HepG2 (cell line): ENCODE results near the gene TRIM8. TPM values are rescaled to one million over a fixed set of nuclear protein-coding genes. Genes with fewer than 3 reads are reported as not detected.

ENCODE experiments used
- ATAC-seq: fragments of 200-7000 bp; cut with Tn5 transposase; 3 replicates; pipeline ENCODE4 v1.9.1; 2020; ENCODE audit warnings: mild to moderate bottlenecking, moderate library complexity
- BruUV-seq: library from RNA; stranded (reverse); fragments of 400-500 nt; replicated peaks from 2 replicates; lab custom pipeline; 2021; lab: Mats Ljungman, UMichigan
- CTCF ChIA-PET: fragments of 300-600 bp; formaldehyde crosslinking; extraction: SDS; loops from one replicate; lab custom pipeline; 2021; ENCODE audit warnings: low total read pairs, inconsistent platforms, low intra/inter-chr PET ratio; lab: Yijun Ruan, JAX
- POLR2A ChIA-PET: fragments of 350-600 bp; sonication (Branson Sonifier 250); formaldehyde crosslinking; loops from one replicate; lab custom pipeline; 2020; ENCODE audit warnings: antibody characterized with exemption, inconsistent platforms; lab: Yijun Ruan, JAX
- DNase-seq: peaks from one replicate; pipeline ENCODE4 v3.0.0-alpha.2; 2015; ENCODE audit warnings: low spot score
- FAIRE-seq: peaks from 3 replicates; lab custom pipeline; 2011; peaks lifted over from hg19 to GRCh38; lab: Jason Lieb, UNC
- H2AFZ ChIP-seq: one replicate; pipeline ENCODE4 v1.6.1; 2011; ENCODE audit warnings: low read length, inconsistent platforms
- H3K27ac ChIP-seq: fragments of 300-600 bp; 3 replicates; pipeline ENCODE4 v1.8.0; 2011; ENCODE audit warnings: mixed run types, mild to moderate bottlenecking, mixed read lengths, low read length, inconsistent platforms; ENCODE audit not compliant: insufficient read depth; ENCODE audit errors: extremely low read length
- H3K27me3 ChIP-seq, 2 experiments: fragments of 200-600 bp in 1 of 2; 2 replicates in 1 of 2; 3 replicates in 1 of 2; pipeline versions ENCODE4 v1.6.0 to v1.8.0; 2011; ENCODE audit warnings: low read length in 2 of 2, mild to moderate bottlenecking in 2 of 2, moderate library complexity in 2 of 2, inconsistent platforms in 1 of 2; ENCODE audit not compliant: insufficient read depth in 2 of 2, control insufficient read depth in 1 of 2
- H3K36me3 ChIP-seq, 2 experiments: fragments of 200-600 bp in 1 of 2; replicated peaks in 1 of 2; 2 replicates in 1 of 2; 3 replicates in 1 of 2; pipeline versions ENCODE4 v1.5.1 to v1.8.0; 2011; ENCODE audit warnings: low read length in 2 of 2, inconsistent platforms in 1 of 2; ENCODE audit not compliant: insufficient read depth in 2 of 2, control insufficient read depth in 1 of 2
- H3K4me1 ChIP-seq: 2 replicates; pipeline ENCODE4 v1.5.1; 2012; ENCODE audit warnings: low read length, inconsistent platforms; ENCODE audit not compliant: insufficient read depth
- H3K4me2 ChIP-seq: 2 replicates; pipeline ENCODE4 v1.6.0; 2011; ENCODE audit warnings: low read depth, low read length, inconsistent platforms
- H3K4me3 ChIP-seq, 3 experiments: fragments of 200-600 bp in 1 of 3; sonication (generic), shearing (Covaris generic) in 1 of 3; replicated peaks in 1 of 3; 2 replicates each; pipeline ENCODE4 v1.5.1; 2011 to 2016; ENCODE audit warnings: low read length in 3 of 3, inconsistent platforms in 2 of 3, low read depth in 2 of 3, mild to moderate bottlenecking in 2 of 3, control low read depth in 1 of 3, mixed read lengths in 1 of 3; ENCODE audit not compliant: insufficient read depth in 1 of 3
- H3K79me2 ChIP-seq: one replicate; pipeline ENCODE4 v1.6.1; 2011; ENCODE audit warnings: low read length, inconsistent platforms; ENCODE audit not compliant: insufficient read depth
- H3K9ac ChIP-seq: 2 replicates; pipeline ENCODE4 v1.6.0; 2011; ENCODE audit warnings: mild to moderate bottlenecking, low read depth, low read length, inconsistent platforms; ENCODE audit not compliant: insufficient read depth
- H3K9me3 ChIP-seq: 2 replicates; pipeline ENCODE4 v1.5.1; 2012; ENCODE audit warnings: mild to moderate bottlenecking, low read length
- H4K20me1 ChIP-seq: 2 replicates; pipeline ENCODE4 v1.6.0; 2011; ENCODE audit warnings: inconsistent platforms, mild to moderate bottlenecking, low read length, moderate library complexity; ENCODE audit not compliant: insufficient read depth
- HDAC2 ChIP-seq: sonication (generic); formaldehyde crosslinking; IDR thresholded peaks from 2 replicates; pipeline ENCODE4 v1.4.0; 2020; ENCODE audit warnings: missing genetic modification reagents
- PBX2 ChIP-seq: IDR thresholded peaks from 2 replicates; pipeline ENCODE4 v1.6.1; 2016; ENCODE audit warnings: control low read depth
- RARA ChIP-seq: IDR thresholded peaks from 2 replicates; pipeline ENCODE4 v1.6.1; 2016; ENCODE audit warnings: missing genetic modification reagents, missing compliant biosample characterization
- SRSF4 ChIP-seq: fragments of 200-400 bp; formaldehyde crosslinking; IDR thresholded peaks from one replicate; pipeline ENCODE4 v1.6.1; 2018; ENCODE audit warnings: mild to moderate bottlenecking, low read depth, low read length, moderate library complexity; ENCODE audit not compliant: poor library complexity, severe bottlenecking
- USF2 ChIP-seq, 2 experiments: sonication (generic) in 1 of 2; formaldehyde crosslinking in 1 of 2; IDR thresholded peaks; 2 replicates each; pipeline versions ENCODE4 v1.5.1 to v1.6.1; 2011 to 2020; ENCODE audit warnings: borderline replicate concordance in 1 of 2, low read depth in 1 of 2, low read length in 1 of 2, mild to moderate bottlenecking in 1 of 2, missing genetic modification reagents in 1 of 2, moderate library complexity in 1 of 2
- ZBTB33 ChIP-seq: sonication (generic); formaldehyde crosslinking; IDR thresholded peaks from 2 replicates; pipeline ENCODE4 v1.4.0; 2020; ENCODE audit warnings: missing genetic modification reagents
- ZNF263 ChIP-seq: sonication (generic); formaldehyde crosslinking; IDR thresholded peaks from 2 replicates; pipeline ENCODE4 v1.4.0; 2020; ENCODE audit warnings: missing genetic modification reagents
- ZNF281 ChIP-seq: sonication (generic); formaldehyde crosslinking; IDR thresholded peaks from 2 replicates; pipeline ENCODE4 v1.4.0; 2020; ENCODE audit warnings: missing genetic modification reagents, borderline replicate concordance
- ZNF484 ChIP-seq: sonication (generic); formaldehyde crosslinking; IDR thresholded peaks from 2 replicates; pipeline ENCODE4 v1.5.1; 2020; ENCODE audit warnings: mild to moderate bottlenecking, low read depth, missing genetic modification reagents, borderline replicate concordance
- ZNF687 ChIP-seq: sonication (generic); formaldehyde crosslinking; IDR thresholded peaks from 2 replicates; pipeline ENCODE4 v1.5.1; 2020; ENCODE audit warnings: mild to moderate bottlenecking, missing genetic modification reagents, moderate library complexity
- WGBS: methylation state at CpG from one replicate; pipeline ENCODE4 v1.1.6; 2017; ENCODE audit warnings: low lambda C conversion rate; 5-methylcytosine and 5-hydroxymethylcytosine counted together
- in situ Hi-C: cut with HindIII; loops from 2 replicates; pipeline ENCODE4 v1.10.0; 2017; ENCODE audit warnings: low pct_unique_long_range_greater_than_20kb; ENCODE audit not compliant: extremely low pct_ligation_motif_present
- intact Hi-C: fragments of 100-400 bp; cut with micrococcal nuclease; formaldehyde crosslinking; loops from one replicate; pipeline ENCODE4 v1.10.0; 2022; ENCODE audit not compliant: unreplicated experiment
- polyA plus RNA-seq, 8 experiments: library from polyadenylated mRNA; depleted of rRNA in 3 of 8; stranded (reverse) in 7 of 8; unstranded in 1 of 8; fragments of >200 nt; fragmentation: Illumina TruSeq in 4 of 8; extraction: Trizol in 4 of 8; gene quantifications; 2 replicates each; pipeline versions ENCODE4 v1.2.1 to v1.2.3, GENCODE V29; 2011 to 2016; ENCODE audit warnings: low read depth in 4 of 8, missing spikeins in 1 of 8, mixed read lengths in 1 of 8; ENCODE audit not compliant: insufficient read depth in 1 of 8
- total RNA-seq, 5 experiments: library from RNA; depleted of rRNA; stranded (reverse); fragments of >200 nt; fragmentation: Illumina TruSeq; extraction: Trizol; gene quantifications; 2 replicates each; pipeline ENCODE4 v1.2.3, GENCODE V29; 2016; ENCODE audit warnings: low read depth in 1 of 5

The TRIM8 gene
- total and polyA plus RNA-seq, 2 of the 13 experiments (the other 11 are each of a cell fraction or from before 2014, with no cell fraction given), result 38.9 to 66.5 TPM

GRCh38 chr10:102615361-102615760, 28.9 kb upstream of the TRIM8 start:
- Histone ChIP-seq H4K20me1 (no peaks in the 10 kb centered on the region), H3K36me3 (peaks cover 9 to 24% of the 10 kb centered on the region in 2 experiments; a peak in 4 of 5 replicates), H3K9ac (no peak overlapping the region), H3K27ac (no peak overlapping the region), H2AFZ (no peak overlapping the region), H3K27me3 (no peaks in the 10 kb centered on the region), H3K4me3 (no peak overlapping the region), H3K79me2 (no peaks in the 10 kb centered on the region), H3K4me2 (no peak overlapping the region), H3K4me1 (peaks cover 17% of the 10 kb centered on the region; the same call in 1 of the 2 replicates), H3K9me3 (no peaks in the 10 kb centered on the region)
- intact Hi-C loops, result no loop called here
- BruUV-seq, result no TSS peak
- in situ Hi-C loops, result no loop called here
- ATAC-seq (peak; percentile 71), FAIRE-seq (no peak), DNase-seq (no peak)
- 90% methylated on average over 3 of the region's 7 CpGs for WGBS
- CTCF ChIA-PET, result interaction anchor here (1.4 kb wide), 1 partner anchor 30 kb away, joined by 5 read pairs; no protein-coding TSS in a partner anchor
- POLR2A ChIA-PET, result interaction anchor here (1.4 to 2.0 kb wide), 3 partner anchors 12 to 27 kb away, joined by 3 to 7 read pairs (median 4); no protein-coding TSS in a partner anchor
- peak; percentile 57; the same call in 1 of the 2 replicates for TF ChIP-seq ZNF281 (CRISPR knock-in tag)
- TF ChIP-seq RARA (CRISPR knock-in tag), result no peak
- TF ChIP-seq ZNF687, result peak; percentile 37; the same call in 1 of the 2 replicates
- TF ChIP-seq HDAC2 (CRISPR knock-in tag), result no peak
- 0 out of 2 replicates have a peak, but pooled peaks have one; percentile 20 for TF ChIP-seq ZBTB33 (CRISPR knock-in tag)
- TF ChIP-seq ZNF263 (CRISPR knock-in tag), result no peak
- no peak for TF ChIP-seq SRSF4
- no peak for TF ChIP-seq PBX2
- TF ChIP-seq ZNF484 (CRISPR knock-in tag), result no peak
- no peak for TF ChIP-seq USF2 (IDR thresholded peaks at IDR 0.05; ENCODE audit: low read depth, low read length)
- no peak for TF ChIP-seq USF2 (CRISPR knock-in tag; IDR thresholded peaks at IDR 0.05; ENCODE audit: borderline replicate concordance)
